HG02798 (cell line): ENCODE results near the gene PTPN1.
"Not testable (repeated sequence)": the region's sequence is repeated elsewhere in the genome, so short reads cannot be mapped to it uniquely, and the experiment has no call there.

Experiments
- ATAC-seq: cut with Tn5 transposase; IDR thresholded peaks from one replicate; pipeline ENCODE4 v1.9.1; 2021; ENCODE audit warnings: mild to moderate bottlenecking; ENCODE audit not compliant: unreplicated experiment, poor library complexity

Gene PTPN1

GRCh38 chr20:50478162-50478990, 31.8 kb upstream of the PTPN1 start:
- ATAC-seq, result peak; percentile 79

- ATAC-seq, result no peak
Observed at GRCh38 chr20:50481741-50482140, 28.4 kb upstream of the PTPN1 start.

DNA sequence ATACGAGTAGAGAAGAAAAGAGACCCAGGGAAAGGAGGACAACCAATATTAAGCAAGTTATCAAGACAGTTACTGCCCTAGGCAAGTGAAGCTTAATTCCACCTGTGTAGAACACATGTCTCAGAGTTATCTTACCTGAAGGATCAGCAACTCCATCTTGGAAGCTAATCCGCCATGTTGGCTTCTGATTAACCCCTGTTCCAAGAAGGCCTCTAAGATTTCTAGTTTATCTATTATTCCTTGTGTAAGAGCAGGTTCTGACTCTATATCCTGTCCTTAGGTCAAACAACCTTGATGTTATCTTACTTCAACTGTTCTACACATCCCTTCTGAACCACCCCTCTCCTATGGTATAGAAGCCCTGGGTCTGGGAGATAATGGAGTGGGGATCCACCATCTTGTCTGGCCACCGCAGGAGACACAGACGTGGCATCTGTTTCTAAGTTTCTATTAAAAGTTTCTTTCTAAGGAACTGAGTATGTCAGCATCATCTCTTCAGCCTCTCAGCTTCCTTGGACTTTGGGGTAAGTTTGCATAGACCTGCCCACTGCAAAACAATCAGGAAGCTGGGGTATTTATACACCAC, 27.7 kb upstream of the PTPN1 start:
- ATAC-seq, result no peak

DNA sequence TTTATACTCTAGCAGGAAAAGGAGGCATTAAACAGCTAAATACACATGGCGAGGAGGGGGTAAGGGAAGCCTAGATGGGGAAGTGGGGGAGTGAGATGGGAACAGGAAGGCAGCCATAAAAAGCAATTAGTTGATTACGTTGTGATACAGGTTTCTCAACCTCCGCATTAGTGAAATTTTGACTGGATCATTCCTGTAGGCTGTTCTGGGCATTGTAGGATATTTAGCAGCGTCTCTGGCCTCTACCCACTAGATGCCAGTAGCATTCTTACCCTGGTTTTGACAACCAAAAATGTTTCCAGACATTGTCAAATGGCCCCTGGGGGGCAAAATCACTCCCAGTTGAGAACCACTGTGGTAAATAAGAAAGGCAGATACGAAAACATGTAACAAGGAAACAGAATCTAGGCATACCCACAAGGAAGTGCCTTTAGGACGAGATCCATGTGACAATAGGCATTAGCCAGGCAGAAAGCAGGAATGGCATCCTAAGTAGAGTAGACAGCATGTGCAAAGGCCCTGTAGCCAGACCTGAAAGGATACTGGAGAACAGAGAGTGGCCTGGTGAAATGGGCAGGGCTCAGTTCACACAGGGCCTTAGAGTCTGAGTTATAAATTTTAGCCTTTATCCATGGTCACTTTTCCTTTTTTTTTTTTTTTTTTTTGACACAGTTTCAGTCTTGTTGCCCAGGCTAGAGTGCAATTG, 25.8 kb upstream of the PTPN1 start:
- ATAC-seq, result no peak

GRCh38 chr20:50487397-50487796, 22.8 kb upstream of the PTPN1 start:
- ATAC-seq, result no peak

- ATAC-seq, result no peak
Observed at GRCh38 chr20:50488236-50488806, 21.9 kb upstream of the PTPN1 start.

DNA sequence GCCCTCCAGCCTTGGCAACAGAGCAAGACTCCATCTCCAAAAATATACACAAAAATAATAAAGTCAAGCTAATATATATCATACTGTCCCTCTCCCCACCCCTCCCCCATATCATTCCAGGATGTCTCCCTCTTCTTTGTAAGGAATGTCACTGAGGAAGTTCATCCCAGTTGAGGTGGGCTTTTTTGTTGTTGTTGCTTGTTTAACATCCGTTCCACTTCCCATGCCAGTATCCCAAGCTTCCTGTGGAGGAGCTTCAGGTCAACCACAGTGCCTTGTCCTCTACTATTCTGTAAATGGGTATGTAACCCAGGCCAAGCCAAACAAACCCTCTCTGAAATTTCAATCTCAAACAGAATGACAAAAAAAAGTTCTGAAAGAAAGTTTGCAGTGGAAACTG, 19.0 kb upstream of the PTPN1 start:
- no peak for ATAC-seq

DNA sequence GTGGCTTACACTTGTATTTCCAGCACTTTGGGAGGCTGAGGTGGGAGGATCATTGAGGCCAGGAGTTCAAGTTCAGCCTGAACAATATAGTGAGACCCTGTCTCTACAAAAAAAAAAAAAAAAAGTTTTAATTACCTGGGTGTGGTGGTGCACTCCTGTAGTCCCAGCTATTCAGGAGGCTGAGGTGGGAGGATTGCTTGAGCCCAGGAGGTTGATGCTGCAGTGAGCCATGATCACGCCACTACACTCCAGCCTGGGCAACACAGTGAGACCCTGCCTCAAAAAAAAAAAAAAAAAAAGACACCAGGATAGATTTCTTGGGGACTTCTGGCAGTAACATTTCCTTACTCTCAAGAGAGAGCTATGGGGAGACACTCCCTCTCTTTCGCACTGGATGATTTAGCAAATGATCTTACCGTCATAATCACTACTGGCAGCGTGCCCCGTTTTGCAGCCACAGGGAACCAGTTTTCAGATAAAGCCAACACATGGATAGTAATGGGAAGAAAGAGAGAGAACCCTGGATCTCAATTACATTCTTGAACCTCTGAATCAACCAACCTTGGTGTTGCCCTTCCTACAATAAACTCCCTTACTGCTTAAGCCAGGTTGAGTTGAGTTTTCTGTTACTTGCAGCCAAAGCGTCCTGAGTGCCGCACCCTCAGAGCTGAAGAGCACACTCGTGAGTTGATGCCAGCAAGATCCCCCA, 18.1 kb upstream of the PTPN1 start:
- ATAC-seq, result no peak

GRCh38 chr20:50493881-50494253, 16.3 kb upstream of the PTPN1 start:
- ATAC-seq, result no peak

GRCh38 chr20:50494428-50494827, 15.8 kb upstream of the PTPN1 start:
- no peak for ATAC-seq

GRCh38 chr20:50496773-50497385, 13.3 kb upstream of the PTPN1 start:
- no peak for ATAC-seq

DNA sequence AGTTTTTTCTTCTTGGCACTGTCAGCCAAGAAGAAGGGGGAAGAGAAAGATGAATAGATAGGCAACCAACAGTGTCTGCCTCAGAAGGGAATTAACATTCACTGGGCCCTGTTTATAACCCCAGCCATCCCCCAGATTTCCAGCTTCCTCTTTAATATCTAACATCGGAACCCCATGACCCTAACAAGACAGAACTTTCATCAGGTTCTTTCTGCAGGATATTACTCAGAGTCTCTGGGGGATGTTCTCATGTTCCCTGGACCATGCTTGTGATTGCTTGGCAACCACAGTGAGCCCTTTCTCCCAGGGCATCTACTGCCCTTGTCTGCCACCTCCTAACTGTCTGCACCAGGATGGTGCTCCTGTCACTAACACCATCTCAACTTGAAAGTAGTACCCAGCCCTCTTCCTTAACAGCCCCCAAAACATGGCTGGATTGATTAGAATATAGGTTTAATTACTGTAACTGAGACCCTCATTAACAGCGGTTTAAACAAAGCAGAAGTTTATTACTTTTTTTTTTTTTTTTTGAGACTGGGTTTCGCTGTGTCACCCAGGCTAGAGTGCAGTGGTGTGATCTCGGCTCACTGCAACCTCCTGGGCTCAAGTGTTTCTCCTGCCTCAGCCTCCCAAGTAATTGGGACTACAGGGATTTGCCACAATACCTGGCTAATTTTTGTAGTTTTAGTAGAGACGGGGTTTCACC, 12.0 kb upstream of the PTPN1 start:
- no peak for ATAC-seq

GRCh38 chr20:50499938-50500337, 10.2 kb upstream of the PTPN1 start:
- ATAC-seq, result no peak

- no peak for ATAC-seq
Observed at GRCh38 chr20:50501972-50502745, 8.0 kb upstream of the PTPN1 start.

- ATAC-seq, result no peak
Observed at GRCh38 chr20:50504231-50504823, 5.9 kb upstream of the PTPN1 start.

DNA sequence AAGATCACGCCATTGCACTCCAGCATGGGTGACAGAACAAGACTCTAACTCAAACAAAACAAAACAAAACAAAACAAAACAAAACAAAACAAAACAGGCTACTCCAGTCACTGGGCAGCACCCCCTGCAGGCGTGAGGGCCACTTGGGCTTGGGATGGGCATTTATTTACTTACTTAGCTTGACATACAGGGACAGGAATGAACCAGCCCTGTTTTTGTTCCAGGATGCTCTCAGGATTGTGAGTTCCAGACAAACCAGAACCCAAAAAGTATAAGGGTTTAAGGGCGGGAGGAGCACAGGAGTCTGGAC, 4.0 kb upstream of the PTPN1 start:
- ATAC-seq, result no peak

- ATAC-seq, result not testable (repeated sequence)
Observed at GRCh38 chr20:50507745-50508144, 2.4 kb upstream of the PTPN1 start.

GRCh38 chr20:50508171-50508755, 1.9 kb upstream of the PTPN1 start:
- ATAC-seq, result no peak
